NCI-H1930 (cell line): ENCODE data around the gene KCNQ1.

Experiments used
- DNase-seq, 2 experiments: peaks; one replicate each; lab custom pipeline; 2025; lab: John Stamatoyannopoulos, UW

KCNQ1 gene

GRCh38 chr11:2511421-2512369 lies 66.9 kb downstream of the KCNQ1 start:
- no peak for DNase-seq

- DNase-seq = no peak
These were observed 67.9 kb downstream of the KCNQ1 start for GRCh38 chr11:2512431-2513407.

GRCh38 chr11:2513441-2513840 lies 68.6 kb downstream of the KCNQ1 start:
- DNase-seq = no peak

DNA sequence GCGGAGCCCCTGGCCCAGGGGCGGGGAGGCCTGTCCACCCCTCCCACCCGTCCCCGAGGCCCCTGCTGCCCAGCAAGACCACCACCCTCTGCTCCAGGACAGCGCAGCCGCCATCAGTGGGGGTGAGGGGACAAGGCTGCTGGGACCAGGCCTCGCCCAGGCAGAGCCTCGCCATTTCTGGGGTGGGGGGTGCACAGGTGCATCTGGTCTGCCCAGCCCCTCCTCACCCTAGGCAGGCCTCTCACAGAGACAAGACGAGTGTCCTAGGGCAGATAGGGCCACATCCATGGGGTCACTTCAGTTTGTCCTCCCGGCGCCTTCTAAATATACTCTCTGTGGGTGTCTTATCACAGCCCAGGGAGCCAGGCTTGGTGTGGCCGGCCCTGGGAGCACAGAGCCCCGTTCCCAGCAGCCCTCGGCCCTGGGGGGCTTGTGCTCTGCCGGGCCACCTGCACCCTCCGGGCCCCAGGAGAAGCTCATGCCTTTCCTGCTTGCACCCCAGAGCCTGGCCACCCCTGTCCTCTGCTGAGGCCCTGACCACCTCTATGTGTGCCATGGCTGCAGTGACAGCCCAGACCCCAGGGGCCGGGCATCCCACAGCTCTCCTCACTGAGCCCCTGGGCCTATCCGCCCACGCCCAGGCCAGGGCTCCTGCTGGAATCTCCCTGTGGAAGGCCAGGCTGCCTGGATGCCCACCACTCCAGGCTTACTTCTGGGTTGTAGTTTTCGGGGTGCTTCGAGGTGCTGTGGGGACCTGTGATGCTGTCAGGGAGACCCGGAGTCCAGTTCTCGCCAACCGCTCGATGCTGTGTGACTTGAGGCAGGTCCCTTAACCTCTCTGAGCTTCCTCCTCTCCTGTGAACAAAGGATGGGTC lies 70.8 kb downstream of the KCNQ1 start:
- no peak for DNase-seq

GRCh38 chr11:2516276-2517015 lies 71.6 kb downstream of the KCNQ1 start:
- no peak for DNase-seq

DNA sequence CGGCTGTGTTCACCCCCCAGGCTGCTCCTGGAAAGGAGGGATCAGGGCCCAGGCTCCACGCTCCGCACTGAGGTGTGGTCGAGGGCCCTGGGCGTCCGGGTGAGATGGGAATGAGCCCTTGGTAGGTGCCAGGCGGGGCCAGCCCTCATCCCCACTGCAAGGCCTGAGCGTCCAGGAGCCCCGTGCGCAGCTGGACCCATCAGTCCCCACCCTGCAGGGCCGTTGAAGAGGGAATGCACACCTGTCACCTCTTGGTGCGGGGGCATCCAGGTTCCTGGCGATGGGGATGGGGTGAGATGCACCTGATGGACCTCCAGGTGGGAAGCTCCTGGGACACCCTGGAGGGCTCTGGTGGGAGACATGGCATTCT lies 72.2 kb downstream of the KCNQ1 start:
- no peak for DNase-seq

DNA sequence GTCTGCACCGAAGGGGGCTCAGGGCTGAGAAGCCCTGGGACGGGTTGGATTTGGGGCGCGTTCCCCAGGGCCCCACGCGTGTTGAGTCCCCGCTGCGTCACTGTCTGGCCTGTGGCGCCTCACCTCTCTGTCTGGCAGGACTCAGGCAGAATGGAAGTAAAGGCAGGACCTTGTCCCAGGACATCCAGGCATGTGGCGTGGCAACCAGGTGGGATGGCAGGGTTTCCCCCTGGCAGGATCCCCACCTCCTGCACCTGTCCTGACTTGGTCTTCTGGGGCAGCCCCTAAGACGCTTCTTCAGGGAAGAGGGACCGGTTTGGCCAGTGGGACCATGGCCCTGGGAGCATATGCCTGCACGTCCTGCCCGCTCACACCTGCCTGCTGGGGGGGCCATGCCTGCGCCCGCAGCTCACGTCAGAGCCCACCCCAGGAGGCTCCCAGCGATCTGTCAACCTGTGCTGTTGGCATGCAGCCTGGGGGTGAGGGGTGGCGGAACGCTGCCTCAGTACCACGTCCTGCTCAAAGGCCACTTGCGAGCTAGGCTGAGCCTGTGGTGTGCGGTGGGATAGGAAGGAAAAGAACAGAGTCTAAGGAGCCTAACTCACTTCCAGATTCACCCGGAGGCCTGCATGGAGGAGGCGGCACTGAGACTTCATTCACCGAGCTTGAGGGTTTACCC lies 72.7 kb downstream of the KCNQ1 start:
- DNase-seq = no peak

DNA sequence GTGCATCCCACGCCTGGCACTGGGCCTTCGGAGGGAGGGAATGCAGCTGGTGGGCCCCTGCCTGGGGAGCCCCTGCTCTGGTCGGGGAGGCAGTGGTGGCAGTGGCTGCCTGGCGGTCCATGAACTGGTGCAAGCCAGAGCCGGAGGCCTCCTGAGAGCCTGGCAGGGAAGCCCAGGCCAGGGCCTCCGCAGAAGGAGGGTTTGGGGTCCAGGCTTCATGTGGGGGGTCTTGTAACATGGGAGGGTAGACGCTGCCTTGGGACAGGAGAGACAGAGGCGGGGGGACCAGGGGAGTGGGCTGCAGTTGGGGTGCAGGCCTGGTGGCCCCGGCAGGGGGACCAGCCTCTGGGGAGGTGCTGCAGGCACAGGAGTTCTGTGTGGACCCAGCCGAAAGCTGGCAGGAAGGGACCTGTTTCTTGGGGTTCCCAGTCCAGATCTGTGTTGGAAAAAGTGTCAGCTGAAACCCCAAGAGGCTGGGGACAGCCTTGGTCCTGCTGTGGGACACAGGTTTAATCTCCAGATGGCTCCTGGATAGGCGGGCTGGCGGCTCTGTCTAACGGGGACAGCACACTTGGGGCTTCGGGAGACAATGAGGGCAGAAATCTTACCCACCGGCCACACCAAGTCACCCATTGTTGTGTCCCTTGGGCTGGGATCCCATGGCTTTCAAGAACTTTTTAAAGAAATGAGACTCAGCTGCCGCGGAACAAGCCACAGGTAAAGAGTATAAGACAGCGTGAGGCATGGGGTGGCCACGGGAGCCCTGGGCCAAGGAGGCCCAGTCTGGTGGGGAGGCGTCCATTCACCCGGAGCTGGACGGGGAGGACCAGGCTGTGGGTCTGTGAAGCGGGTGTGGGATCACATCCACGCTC lies 73.5 kb downstream of the KCNQ1 start:
- DNase-seq = no peak

- DNase-seq = no peak
These were observed 74.2 kb downstream of the KCNQ1 start for GRCh38 chr11:2518983-2519340.

DNA sequence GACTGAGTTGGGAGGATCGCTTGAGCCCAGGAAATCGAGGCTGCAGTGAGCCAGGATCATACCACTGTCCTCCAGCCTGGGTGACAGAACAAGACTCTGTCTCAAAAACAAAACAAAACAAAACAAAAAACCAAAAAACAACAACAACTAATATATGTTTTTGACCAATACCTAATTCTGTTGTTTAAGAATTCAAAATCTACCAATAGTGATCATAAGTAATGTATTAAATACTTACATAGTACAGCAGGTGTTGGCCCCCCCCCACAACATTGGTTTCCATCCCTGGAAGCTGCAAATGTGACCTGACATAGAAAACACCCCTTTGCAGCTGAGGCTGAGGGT lies 74.7 kb downstream of the KCNQ1 start:
- no peak for DNase-seq

DNA sequence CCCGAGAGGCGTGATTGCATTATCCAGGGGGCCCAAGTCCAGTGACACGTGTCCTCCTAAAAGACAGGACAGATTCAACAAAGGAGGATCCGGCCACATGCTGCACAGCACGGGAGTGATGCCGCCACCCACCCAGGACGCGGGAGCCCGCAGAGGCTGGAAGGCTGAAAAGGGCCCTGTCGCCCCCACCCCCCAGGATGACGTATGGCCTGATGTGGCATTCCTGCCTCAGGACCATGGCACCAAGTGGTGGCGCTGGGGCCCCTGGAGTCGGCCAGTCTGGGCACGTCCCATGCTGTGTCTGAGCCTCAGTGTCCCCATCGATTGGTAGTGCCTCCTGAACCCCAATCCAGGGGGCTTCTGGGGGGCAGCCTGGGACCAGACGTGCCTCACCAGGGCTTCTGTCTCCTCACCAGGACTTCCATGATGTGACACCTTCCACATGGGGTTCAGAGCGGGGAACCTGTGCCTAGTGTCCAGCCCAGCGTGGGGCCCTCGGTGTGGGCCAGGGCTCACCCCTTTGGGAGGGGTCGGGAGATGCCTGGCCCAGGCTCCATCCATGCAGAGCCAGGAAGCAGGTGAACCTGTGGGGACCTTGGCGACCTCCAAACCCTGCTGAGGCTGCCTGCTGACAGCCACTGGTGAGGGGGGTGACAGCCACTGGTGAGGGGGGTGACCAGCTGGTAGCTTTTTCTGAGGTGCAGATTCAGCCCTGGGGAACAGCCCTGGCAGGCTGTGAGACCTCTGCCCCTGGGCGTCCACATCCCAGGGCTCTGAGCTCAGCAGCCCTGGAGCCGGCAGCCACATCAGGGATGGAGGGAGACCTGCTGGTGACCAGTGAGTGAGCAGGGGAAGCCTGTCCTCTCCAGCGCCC lies 75.3 kb downstream of the KCNQ1 start:
- no peak for DNase-seq

GRCh38 chr11:2520736-2521035 lies 75.9 kb downstream of the KCNQ1 start:
- DNase-seq = no peak

DNA sequence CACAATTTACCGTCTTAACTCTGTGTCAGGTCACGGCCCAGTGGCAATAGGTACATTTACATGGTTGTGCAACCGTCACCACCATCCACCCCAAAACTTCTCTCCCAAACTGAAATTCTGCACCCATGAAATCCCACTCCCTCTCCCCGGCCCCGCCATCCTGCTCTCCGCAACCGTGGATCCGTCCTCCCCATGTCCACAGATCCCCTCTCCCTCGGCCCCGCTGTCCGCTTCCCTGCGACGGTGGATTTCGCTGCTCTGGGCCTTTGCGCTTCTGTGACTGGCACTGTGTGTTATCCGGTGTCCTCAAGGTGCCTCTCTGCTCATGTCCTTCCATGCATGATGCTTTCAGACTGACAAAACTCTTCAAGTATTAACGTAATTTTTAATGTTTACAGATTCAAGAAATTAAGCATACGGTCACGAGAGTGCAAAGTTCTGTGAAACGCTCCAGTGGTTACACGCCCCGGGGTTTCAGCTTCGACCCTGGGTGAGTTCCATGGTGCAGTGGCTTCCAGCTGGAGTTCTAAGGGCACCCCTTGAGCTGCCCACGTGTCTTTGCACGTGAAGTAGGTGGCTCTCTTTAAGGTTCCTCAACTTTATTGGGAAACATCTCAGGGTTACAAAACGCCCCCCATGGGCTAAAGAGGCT lies 76.4 kb downstream of the KCNQ1 start:
- DNase-seq = no peak

- DNase-seq = no peak
These were observed 77.2 kb downstream of the KCNQ1 start for GRCh38 chr11:2521733-2522630.

DNA sequence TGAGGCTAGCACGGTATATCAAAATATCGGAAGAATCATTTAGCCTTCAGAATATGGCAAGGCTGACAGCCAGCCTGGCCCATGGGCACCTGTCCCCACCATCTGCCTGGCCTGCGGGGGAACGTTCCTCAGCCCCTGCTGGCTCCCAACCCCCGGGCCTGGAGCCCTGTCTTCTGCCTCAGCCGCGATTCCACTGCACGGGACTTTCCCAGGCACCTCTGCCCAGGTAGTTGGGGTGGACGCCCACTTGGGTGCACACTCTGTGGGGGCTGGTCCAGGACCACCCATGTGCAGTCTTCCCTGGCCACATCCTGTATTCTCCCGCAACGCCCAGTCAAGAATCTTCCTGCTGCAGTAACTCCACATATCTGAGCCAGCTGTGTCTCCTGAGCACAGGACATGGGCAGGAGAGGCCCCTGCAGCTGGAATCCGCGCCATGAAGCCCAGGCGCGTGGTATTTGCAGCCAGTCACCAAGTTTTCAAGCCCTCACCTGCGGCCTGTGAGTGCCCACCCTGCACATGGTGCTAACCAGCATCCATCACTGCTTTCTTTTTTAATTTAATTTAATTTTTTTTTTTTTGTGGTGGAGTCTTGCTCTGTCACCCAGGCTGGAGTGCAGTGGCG lies 77.9 kb downstream of the KCNQ1 start:
- no peak for DNase-seq

- DNase-seq = no peak
These were observed 79.1 kb downstream of the KCNQ1 start for GRCh38 chr11:2523821-2524391.
